Neural cell (in vitro differentiated cells): ENCODE measurements around the gene TEX54.

Source experiments
- CTCF ChIP-seq: fragments of 450-650 bp; IDR thresholded peaks from 2 replicates; pipeline ENCODE4 v1.5.1; 2014; ENCODE audit warnings: antibody characterized with exemption, mild to moderate bottlenecking, moderate library complexity; ENCODE audit not compliant: poor library complexity, severe bottlenecking
- EP300 ChIP-seq: fragments of 450-650 bp; conservative IDR thresholded peaks from 2 replicates; pipeline ENCODE4 v1.6.1; 2014; ENCODE audit warnings: antibody characterized with exemption, mild to moderate bottlenecking, moderate library complexity; ENCODE audit not compliant: poor library complexity, severe bottlenecking
- EZH2 ChIP-seq: fragments of 200-600, 300-800 bp; shearing (Covaris generic), sonication (generic); IDR thresholded peaks from 2 replicates; pipeline ENCODE4 v1.6.1; 2014; ENCODE audit warnings: antibody characterized with exemption, low read length, borderline replicate concordance, mild to moderate bottlenecking; ENCODE audit not compliant: insufficient read depth, poor library complexity, severe bottlenecking
- MXI1 ChIP-seq: fragments of 450-650 bp; conservative IDR thresholded peaks from 2 replicates; pipeline ENCODE4 v1.6.1; 2014; ENCODE audit warnings: antibody characterized with exemption, mild to moderate bottlenecking; ENCODE audit not compliant: poor library complexity, severe bottlenecking
- POLR2AphosphoS5 ChIP-seq: IDR thresholded peaks from 2 replicates; pipeline ENCODE4 v1.6.1; 2012
- REST ChIP-seq: IDR thresholded peaks from 2 replicates; pipeline ENCODE4 v1.6.1; 2012; ENCODE audit warnings: borderline replicate concordance

GRCh38 chr11:62860835-62861563, 28.4 kb upstream of the TEX54 start:
- TF ChIP-seq CTCF, result no peak
- TF ChIP-seq REST, result no peak
- TF ChIP-seq POLR2AphosphoS5, result no peak
- TF ChIP-seq EZH2, result no peak
- TF ChIP-seq MXI1, result no peak
- no peak for TF ChIP-seq EP300
